ENCODE measurements around the gene PRKAA1.

PRKAA1 gene

DNA sequence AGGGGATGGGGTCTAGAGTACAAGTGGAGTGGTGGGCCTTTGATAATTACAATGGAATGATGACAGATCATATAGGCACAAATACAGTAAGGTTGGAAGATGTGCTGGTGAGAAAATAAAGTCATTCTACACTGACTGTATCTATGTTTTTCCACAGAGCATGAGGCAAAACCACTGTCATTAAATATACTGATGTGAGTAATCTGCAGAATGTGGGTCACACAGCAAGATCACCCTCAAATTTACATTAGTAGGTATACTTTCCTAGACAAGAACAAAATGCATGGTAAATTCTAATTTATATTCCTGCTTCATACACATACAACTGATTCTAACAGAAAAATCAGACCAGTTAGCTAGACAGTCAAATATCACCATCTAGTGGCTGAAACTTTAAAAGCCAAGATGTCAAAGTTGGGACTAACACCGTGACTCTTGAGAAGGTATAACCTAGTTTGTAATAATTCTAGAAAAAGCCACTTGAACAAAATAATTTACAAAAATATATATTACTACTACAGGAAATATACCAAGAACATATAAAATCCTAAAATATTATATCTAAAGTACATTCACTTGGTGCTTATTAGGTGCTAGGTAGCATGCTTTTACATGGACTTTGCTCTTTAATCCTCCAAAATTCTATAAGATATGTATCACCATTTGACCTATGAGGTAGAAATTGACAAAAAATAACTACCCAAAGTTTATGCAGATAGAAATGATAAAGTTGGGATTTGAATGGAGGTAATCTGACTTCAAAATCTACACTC is 61.9 kb downstream of the PRKAA1 start (continued):
- no peak for TF ChIP-seq ZNF426 (tag by site-specific recombination; IDR thresholded peaks at IDR 0.05)
- TF ChIP-seq ZNF394 (tag by site-specific recombination; IDR thresholded peaks at IDR 0.05; ENCODE audit: borderline replicate concordance): no peak
- no peak for TF ChIP-seq ZNF114 (tag by site-specific recombination; IDR thresholded peaks at IDR 0.05)

DNA sequence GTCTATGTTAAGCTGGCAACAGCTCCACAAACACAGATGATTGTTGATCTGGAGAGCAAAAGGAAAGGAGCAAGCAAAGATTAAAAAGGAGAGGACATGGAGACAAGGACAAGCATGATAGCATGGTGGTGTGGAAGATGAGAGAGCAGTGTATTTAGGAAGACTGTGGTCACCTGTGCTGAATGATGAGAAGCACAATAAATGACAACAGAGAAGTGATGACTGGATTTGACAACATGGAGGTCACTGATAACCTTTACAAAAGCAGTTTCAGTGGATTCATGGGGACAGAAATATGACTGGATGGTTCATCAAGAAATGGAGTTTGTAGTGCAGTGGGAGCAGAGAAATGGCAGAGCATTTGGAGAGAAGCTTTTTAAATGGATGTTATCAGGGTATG is 62.6 kb downstream of the PRKAA1 start:
- Histone ChIP-seq H3K36me3 (ENCODE audit: control insufficient read depth in 2 of 2, insufficient read depth in 1 of 2, low read length in 2 of 2) (peaks cover 6 to 14% of the 10 kb centered on the region in 2 experiments), H3K27ac (ENCODE audit: extremely low read depth, low read depth, low read length) (no peak overlapping the region), H3K9me3 (ENCODE audit: control insufficient read depth, insufficient read depth, low read depth, low read length) (no peaks in the 10 kb centered on the region), H3K4me3 (ENCODE audit: low read depth, low read length) (no peak overlapping the region), H3K4me1 (ENCODE audit: control insufficient read depth, insufficient read depth, low read length) (no peaks in the 10 kb centered on the region)
- no peak for TF ChIP-seq ZBTB20 (tag by site-specific recombination; IDR thresholded peaks at IDR 0.05)
- TF ChIP-seq, protein P1, sequence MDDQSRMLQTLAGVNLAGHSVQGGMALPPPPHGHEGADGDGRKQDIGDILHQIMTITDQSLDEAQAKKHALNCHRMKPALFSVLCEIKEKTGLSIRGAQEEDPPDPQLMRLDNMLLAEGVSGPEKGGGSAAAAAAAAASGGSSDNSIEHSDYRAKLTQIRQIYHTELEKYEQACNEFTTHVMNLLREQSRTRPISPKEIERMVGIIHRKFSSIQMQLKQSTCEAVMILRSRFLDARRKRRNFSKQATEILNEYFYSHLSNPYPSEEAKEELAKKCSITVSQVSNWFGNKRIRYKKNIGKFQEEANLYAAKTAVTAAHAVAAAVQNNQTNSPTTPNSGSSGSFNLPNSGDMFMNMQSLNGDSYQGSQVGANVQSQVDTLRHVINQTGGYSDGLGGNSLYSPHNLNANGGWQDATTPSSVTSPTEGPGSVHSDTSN (CRISPR knock-in tag; IDR thresholded peaks at IDR 0.05): no peak
- no peak for TF ChIP-seq BCL11A (tag by site-specific recombination; IDR thresholded peaks at IDR 0.05; ENCODE audit: low read depth)
- TF ChIP-seq ZXDB (tag by site-specific recombination; IDR thresholded peaks at IDR 0.05): no peak
- no peak for TF ChIP-seq ZNF530 (tag by site-specific recombination; IDR thresholded peaks at IDR 0.05; ENCODE audit: low read depth)
- no peak for TF ChIP-seq KLF9 (tag by site-specific recombination; IDR thresholded peaks at IDR 0.05; ENCODE audit: low read depth)
- TF ChIP-seq ZNF560 (tag by site-specific recombination; IDR thresholded peaks at IDR 0.05; ENCODE audit: borderline replicate concordance): no peak
- no peak for TF ChIP-seq ZNF214 (tag by site-specific recombination; IDR thresholded peaks at IDR 0.05; ENCODE audit: borderline replicate concordance)
- no peak for TF ChIP-seq ZNF658 (tag by site-specific recombination; IDR thresholded peaks at IDR 0.05)
- ChIA-PET POLR2A (no interaction called here), CTCF (interaction anchor here (0.5 to 5.1 kb wide), 15 partner anchors 9 to 1162 kb away, joined by 3 to 18 read pairs (median 4); no protein-coding TSS in a partner anchor)

DNA sequence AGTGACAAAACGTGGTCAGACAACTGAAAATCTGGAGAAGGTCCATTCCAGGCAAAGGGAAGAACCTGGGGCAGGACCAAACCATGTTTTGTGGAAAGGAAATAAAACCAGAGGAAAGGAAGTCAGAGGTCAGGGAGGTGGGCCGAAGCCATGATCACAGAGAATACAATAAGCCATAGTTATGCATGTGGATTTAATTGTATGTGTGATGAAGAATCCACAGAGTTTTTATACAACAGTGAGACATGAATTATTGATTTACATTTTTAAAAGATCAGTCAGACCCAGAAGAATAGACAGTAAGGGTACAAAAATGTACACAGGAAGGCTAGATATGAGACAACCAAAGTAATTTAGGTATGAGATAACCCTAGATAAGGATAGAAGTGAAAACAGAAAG is 63.2 kb downstream of the PRKAA1 start:
- no peaks in the 10 kb centered on the region for H3K4me1 ChIP-seq (ENCODE audit: control insufficient read depth, insufficient read depth, low read length)
- H3K4me3 ChIP-seq (ENCODE audit: low read depth, low read length): no peak overlapping the region
- peaks cover 3 to 13% of the 10 kb centered on the region in 2 experiments for H3K36me3 ChIP-seq (ENCODE audit: control insufficient read depth in 2 of 2, insufficient read depth in 1 of 2, low read length in 2 of 2)
- TF ChIP-seq ZNF157 (tag by site-specific recombination; IDR thresholded peaks at IDR 0.05): no peak
- no peak for TF ChIP-seq ZNF621 (tag by site-specific recombination; IDR thresholded peaks at IDR 0.05)
- no peak for TF ChIP-seq ZFHX2 (tag by site-specific recombination; conservative IDR thresholded peaks at IDR 0.05)
- TF ChIP-seq ZNF48 (tag by site-specific recombination; IDR thresholded peaks at IDR 0.05): no peak
- no peak for TF ChIP-seq SETDB1 (IDR thresholded peaks at IDR 0.05; ENCODE audit: insufficient read length, low read length)
- no peak for TF ChIP-seq YY2 (tag by site-specific recombination; IDR thresholded peaks at IDR 0.05)
- no peak for TF ChIP-seq ZNF274 (IDR thresholded peaks at IDR 0.05; ENCODE audit: low read length)
- TF ChIP-seq ZNF274 (tag by site-specific recombination; IDR thresholded peaks at IDR 0.05; ENCODE audit: borderline replicate concordance): no peak
- TF ChIP-seq ZNF19 (tag by site-specific recombination; IDR thresholded peaks at IDR 0.05; ENCODE audit: low read depth): no peak
- TF ChIP-seq ZNF596 (tag by site-specific recombination; IDR thresholded peaks at IDR 0.05): no peak
- ChIA-PET CTCF (interaction anchor here (0.7 to 5.1 kb wide), 10 partner anchors 9 to 1162 kb away, joined by 3 to 18 read pairs (median 4); no protein-coding TSS in a partner anchor), POLR2A (no interaction called here)
- H3K27ac ChIP-seq (ENCODE audit: extremely low read depth, low read depth, low read length): no peak overlapping the region
- H3K9me3 ChIP-seq (ENCODE audit: control insufficient read depth, insufficient read depth, low read depth, low read length): no peaks in the 10 kb centered on the region

All from HEK293 (cell line).